ENCODE measurements around the gene TRPM1.

The TRPM1 gene

GRCh38 chr15:31101262-31102038 is at the start of gene TRPM1:
TRPM1 (minus strand) TSS chr15:31101725; CDS start chr15:31081355, 20,370 bp downstream.
- DNase-seq, result no peak

GRCh38 chr15:31150732-31151231 is 49.3 kb upstream of the TRPM1 start:
- no peak for DNase-seq

- DNase-seq, result no peak
These were observed 48.5 kb upstream of the TRPM1 start for GRCh38 chr15:31149987-31150386.

GRCh38 chr15:31149088-31149505 is 47.6 kb upstream of the TRPM1 start:
- DNase-seq, result no peak

- no peak for DNase-seq
These were observed 47.0 kb upstream of the TRPM1 start for GRCh38 chr15:31148297-31149087.

GRCh38 chr15:31147944-31148296 is 46.4 kb upstream of the TRPM1 start:
- DNase-seq, result no peak

- no peak for DNase-seq
These were observed 45.9 kb upstream of the TRPM1 start for GRCh38 chr15:31147456-31147855.

GRCh38 chr15:31145271-31145911 is 43.9 kb upstream of the TRPM1 start:
- no peak for DNase-seq

GRCh38 chr15:31141792-31142191 is 40.3 kb upstream of the TRPM1 start:
- no peak for DNase-seq

GRCh38 chr15:31136607-31137328 is 35.2 kb upstream of the TRPM1 start:
- DNase-seq, result no peak

GRCh38 chr15:31136016-31136415 is 34.5 kb upstream of the TRPM1 start:
- no peak for DNase-seq

- no peak for DNase-seq
These were observed 34.0 kb upstream of the TRPM1 start for GRCh38 chr15:31135523-31135922.

- no peak for DNase-seq
These were observed 32.4 kb upstream of the TRPM1 start for GRCh38 chr15:31133890-31134289.

GRCh38 chr15:31131853-31132375 is 30.4 kb upstream of the TRPM1 start:
- DNase-seq, result no peak

GRCh38 chr15:31130576-31131237 is 29.2 kb upstream of the TRPM1 start:
- no peak for DNase-seq

GRCh38 chr15:31129769-31130303 is 28.3 kb upstream of the TRPM1 start:
- DNase-seq, result no peak

- peak; percentile 22 for DNase-seq
These were observed 27.6 kb upstream of the TRPM1 start for GRCh38 chr15:31128919-31129768.

- no peak for DNase-seq
These were observed 27.0 kb upstream of the TRPM1 start for GRCh38 chr15:31128477-31128876.

GRCh38 chr15:31127596-31128261 is 26.2 kb upstream of the TRPM1 start:
- no peak for DNase-seq

GRCh38 chr15:31125061-31125460 is 23.5 kb upstream of the TRPM1 start:
- peak; percentile 11 for DNase-seq
